ENCODE data around the gene RPTOR.

RPTOR gene

DNA sequence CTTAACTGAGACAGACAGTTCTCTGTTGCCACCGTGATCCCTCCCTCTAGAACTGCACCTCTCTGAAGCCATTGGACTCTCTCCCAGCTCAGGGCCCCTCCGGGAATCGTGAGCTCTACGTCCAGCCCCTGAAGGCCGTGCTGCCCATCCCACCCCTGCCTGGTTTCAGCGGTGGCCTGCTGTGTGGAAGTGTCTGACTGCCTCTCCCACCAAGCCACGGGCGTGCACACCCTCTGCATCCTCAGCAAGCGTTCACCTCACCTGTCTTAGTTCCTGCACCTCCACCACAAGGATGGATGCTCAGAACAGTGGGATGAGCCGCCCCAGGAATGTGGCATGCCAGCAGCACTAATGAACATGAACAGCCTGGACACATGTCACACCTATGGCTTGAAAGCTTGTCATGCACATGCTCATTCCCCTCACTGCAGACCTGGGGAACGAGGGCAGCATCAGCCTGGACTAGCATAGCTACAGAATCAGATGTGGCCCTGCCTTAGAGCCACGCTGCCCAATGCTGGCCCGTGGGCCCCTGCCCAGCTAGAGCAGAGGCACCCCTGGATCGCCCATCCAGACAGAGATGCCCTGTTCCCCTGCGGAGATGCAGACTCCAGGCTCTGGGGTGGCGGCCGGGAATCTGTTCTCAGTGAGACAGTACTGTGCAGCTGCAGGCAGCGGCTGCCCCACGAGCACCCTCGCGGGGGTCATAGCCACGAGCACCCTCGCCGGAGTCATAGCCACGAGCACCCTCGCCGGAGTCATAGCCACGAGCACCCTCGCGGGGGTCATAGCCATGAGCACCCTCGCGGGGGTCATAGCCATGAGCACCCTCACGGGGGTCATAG, 373.3 kb downstream of the RPTOR start:
- no peak for DNase-seq (ENCODE audit: low read depth)

- DNase-seq (ENCODE audit: low read depth) = no peak
These were observed 374.1 kb downstream of the RPTOR start for GRCh38 chr17:80918731-80919130.

- no peak for DNase-seq (ENCODE audit: low read depth)
These were observed 375.0 kb downstream of the RPTOR start for GRCh38 chr17:80919331-80920311.

- no peak for DNase-seq (ENCODE audit: low read depth)
These were observed 375.8 kb downstream of the RPTOR start for GRCh38 chr17:80920441-80920840.

- no peak for DNase-seq (ENCODE audit: low read depth)
These were observed 376.5 kb downstream of the RPTOR start for GRCh38 chr17:80921159-80921558.

- no peak for DNase-seq (ENCODE audit: low read depth)
These were observed 377.3 kb downstream of the RPTOR start for GRCh38 chr17:80921741-80922579.

- DNase-seq (ENCODE audit: low read depth) = no peak
These were observed 378.0 kb downstream of the RPTOR start for GRCh38 chr17:80922580-80923160.

GRCh38 chr17:80923211-80924110, 378.8 kb downstream of the RPTOR start:
- no peak for DNase-seq (ENCODE audit: low read depth)

- no peak for DNase-seq (ENCODE audit: low read depth)
These were observed 379.6 kb downstream of the RPTOR start for GRCh38 chr17:80924111-80924806.

- DNase-seq (ENCODE audit: low read depth) = no peak
These were observed 380.4 kb downstream of the RPTOR start for GRCh38 chr17:80924807-80925610.

- no peak for DNase-seq (ENCODE audit: low read depth)
These were observed 381.2 kb downstream of the RPTOR start for GRCh38 chr17:80925688-80926335.

- DNase-seq (ENCODE audit: low read depth) = no peak
These were observed 382.1 kb downstream of the RPTOR start for GRCh38 chr17:80926591-80927250.

GRCh38 chr17:80927791-80928216, 383.2 kb downstream of the RPTOR start:
- no peak for DNase-seq (ENCODE audit: low read depth)

DNA sequence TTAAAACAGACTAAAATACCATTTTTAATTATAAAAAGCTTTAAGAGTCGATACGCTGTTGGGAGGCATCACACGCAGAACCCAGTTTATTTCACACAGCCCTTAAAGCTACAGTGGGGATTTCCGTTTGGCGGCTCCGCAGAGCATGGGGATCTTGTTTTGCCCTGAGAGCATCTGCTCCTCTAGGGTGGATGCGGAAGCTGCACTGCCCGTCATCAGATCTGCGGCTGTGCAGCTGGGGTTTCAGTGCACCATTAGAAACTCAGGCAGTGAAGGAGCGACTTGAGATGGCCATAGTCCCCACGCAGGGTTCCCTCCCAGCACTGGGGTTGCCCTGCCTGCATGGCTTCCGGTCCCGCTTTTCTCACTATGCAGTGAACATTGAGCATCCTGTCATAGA, 384.8 kb downstream of the RPTOR start:
- no peak for DNase-seq (ENCODE audit: low read depth)

DNA sequence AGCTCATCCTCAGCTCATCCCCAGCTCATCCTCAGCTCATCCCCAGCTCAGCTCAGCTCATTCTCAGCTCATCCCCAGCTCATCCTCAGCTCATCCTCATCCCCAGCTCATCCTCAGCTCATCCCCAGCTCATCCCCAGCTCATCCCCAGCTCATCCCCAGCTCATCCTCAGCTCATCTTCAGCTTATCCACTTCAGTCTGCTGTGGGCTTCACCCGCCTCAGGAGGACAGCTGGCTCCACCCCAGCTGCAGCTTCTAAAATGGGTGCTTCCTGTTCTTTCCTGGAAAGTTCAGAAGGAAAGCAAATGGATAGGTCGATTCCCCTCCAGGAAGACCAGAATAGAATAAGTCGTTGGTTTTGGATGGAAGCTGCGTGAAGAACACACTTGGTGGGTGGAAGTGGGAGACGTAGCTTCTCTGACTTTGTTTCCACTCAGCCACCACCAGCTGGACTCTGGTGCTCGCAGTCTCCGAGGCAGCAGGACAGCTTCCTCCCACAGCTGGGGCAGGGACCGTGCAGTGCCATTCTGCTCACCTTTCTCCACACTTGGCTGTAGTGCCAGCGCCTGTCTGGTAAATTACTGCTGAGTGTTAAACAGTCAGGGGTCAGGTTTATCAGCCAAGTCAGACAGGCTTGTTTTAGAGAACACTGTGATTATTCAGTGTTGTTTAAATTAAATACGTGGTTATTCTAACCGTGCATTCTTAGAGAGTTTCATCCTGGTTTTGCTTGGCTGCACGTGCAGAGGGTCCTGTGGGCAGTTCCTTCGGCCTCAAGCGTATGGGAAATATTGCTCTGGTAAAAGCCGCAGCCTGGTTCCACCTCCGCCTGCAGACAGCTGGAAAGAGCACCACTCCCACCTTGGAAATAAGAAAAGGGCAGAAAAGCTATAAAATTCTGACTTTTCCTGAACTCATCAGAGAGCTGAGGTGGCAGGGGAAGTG, 386.0 kb downstream of the RPTOR start:
- DNase-seq (ENCODE audit: low read depth) = no peak

- no peak for DNase-seq (ENCODE audit: low read depth)
These were observed 387.0 kb downstream of the RPTOR start for GRCh38 chr17:80931421-80932265.

All from stimulated activated CD8-positive, alpha-beta memory T cell treated with anti-CD3 and anti-CD28 coated beads, Interleukin-4, amount 100 ng/mL, for 24 hours (primary cell).